Thoracic aorta (tissue), 2 donors: ENCODE measurements around the gene BLVRB. TPM values are rescaled to one million over a fixed set of nuclear protein-coding genes. Genes with fewer than 3 reads are reported as not detected.

Experiments
- ATAC-seq: fragments of 150-250 bp; one replicate; pipeline ENCODE4 v1.8.0; 2017; ENCODE audit warnings: low read depth; ENCODE audit not compliant: insufficient number of reproducible peaks, low FRiP score
- DNase-seq: peaks from one replicate; pipeline ENCODE4 v3.0.0-alpha.2; 2020; ENCODE audit warnings: low spot score
- H3K27ac ChIP-seq, 2 donors: fragments of 200-600 bp; sonication (generic); 1 replicate in 1 of 2; 2 replicates in 1 of 2; pipeline ENCODE4 v1.5.1; 2016; ENCODE audit warnings: mild to moderate bottlenecking in 2 of 2, moderate library complexity in 2 of 2
- H3K27me3 ChIP-seq: fragments of 200-600 bp; sonication (generic); replicated peaks from 2 replicates; pipeline ENCODE4 v1.6.0; 2016; ENCODE audit warnings: mild to moderate bottlenecking; ENCODE audit not compliant: insufficient read depth
- H3K36me3 ChIP-seq: fragments of 200-600 bp; sonication (generic); one replicate; pipeline ENCODE4 v1.5.1; 2016
- H3K4me1 ChIP-seq, 2 donors: fragments of 200-600 bp; sonication (generic); 1 replicate in 1 of 2; 2 replicates in 1 of 2; pipeline versions ENCODE4 v1.5.1 to v1.6.0; 2016; ENCODE audit warnings: low read depth in 2 of 2, mild to moderate bottlenecking in 1 of 2; ENCODE audit not compliant: control insufficient read depth in 1 of 2
- H3K4me3 ChIP-seq: fragments of 200-600 bp; sonication (generic); 2 replicates; pipeline ENCODE4 v1.5.1; 2016; ENCODE audit warnings: mild to moderate bottlenecking
- H3K9me3 ChIP-seq: fragments of 200-600 bp; sonication (generic); 2 replicates; pipeline ENCODE4 v1.5.1; 2016
- total RNA-seq, 2 donors: library from RNA; depleted of rRNA; stranded (reverse); fragments of >200 nt; gene quantifications; one replicate each; pipeline versions ENCODE4 v1.1.0 to v1.2.3, GENCODE V29; 2016
- TF ChIP-seq, protein P1 (sequence below): fragments of 200-600 bp; sonication (generic); IDR thresholded peaks from one replicate; pipeline ENCODE4 v1.5.1; 2019; ENCODE audit warnings: antibody characterized with exemption

BLVRB gene
- total RNA-seq, 2 donors from 2014 or later, result 97.4 to 229 TPM

GRCh38 chr19:40512110-40512472, 46.5 kb upstream of the BLVRB start:
- Histone ChIP-seq H3K4me3 (no peak overlapping the region), H3K4me1 (peaks cover 0 to 11% of the 10 kb centered on the region in 2 donors), H3K9me3 (no peaks in the 10 kb centered on the region), H3K27me3 (no peaks in the 10 kb centered on the region), H3K36me3 (no peaks in the 10 kb centered on the region), H3K27ac (no peak overlapping the region)
- DNase-seq, result no peak
- ATAC-seq, result no peak
- TF ChIP-seq, protein P1, sequence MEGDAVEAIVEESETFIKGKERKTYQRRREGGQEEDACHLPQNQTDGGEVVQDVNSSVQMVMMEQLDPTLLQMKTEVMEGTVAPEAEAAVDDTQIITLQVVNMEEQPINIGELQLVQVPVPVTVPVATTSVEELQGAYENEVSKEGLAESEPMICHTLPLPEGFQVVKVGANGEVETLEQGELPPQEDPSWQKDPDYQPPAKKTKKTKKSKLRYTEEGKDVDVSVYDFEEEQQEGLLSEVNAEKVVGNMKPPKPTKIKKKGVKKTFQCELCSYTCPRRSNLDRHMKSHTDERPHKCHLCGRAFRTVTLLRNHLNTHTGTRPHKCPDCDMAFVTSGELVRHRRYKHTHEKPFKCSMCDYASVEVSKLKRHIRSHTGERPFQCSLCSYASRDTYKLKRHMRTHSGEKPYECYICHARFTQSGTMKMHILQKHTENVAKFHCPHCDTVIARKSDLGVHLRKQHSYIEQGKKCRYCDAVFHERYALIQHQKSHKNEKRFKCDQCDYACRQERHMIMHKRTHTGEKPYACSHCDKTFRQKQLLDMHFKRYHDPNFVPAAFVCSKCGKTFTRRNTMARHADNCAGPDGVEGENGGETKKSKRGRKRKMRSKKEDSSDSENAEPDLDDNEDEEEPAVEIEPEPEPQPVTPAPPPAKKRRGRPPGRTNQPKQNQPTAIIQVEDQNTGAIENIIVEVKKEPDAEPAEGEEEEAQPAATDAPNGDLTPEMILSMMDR, result no peak

DNA sequence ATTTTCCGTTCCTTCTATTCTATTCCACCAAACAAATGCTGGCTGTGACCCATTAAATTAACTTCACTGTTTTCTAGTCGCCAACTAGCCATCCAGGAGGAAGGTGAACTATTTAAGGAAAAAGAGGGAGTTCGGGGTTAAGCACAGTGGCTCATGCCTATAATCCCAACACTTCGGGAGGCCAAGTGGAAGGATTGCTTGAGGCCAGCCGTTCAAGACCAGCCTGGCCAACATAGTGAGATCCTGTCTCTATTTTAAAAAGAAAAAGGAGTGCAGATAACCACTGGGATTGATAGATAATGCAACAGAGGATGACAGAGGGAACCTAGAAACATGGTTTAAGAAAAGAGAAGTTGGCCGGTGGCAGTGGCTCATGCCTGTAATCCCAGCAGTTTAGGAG, 45.9 kb upstream of the BLVRB start:
- peaks cover 0 to 11% of the 10 kb centered on the region in 2 donors for H3K4me1 ChIP-seq
- no peaks in the 10 kb centered on the region for H3K9me3 ChIP-seq
- H3K36me3 ChIP-seq, result no peaks in the 10 kb centered on the region
- ATAC-seq (no peak), DNase-seq (no peak)
- H3K4me3 ChIP-seq, result no peak overlapping the region
- H3K27ac ChIP-seq, result no peak overlapping the region
- no peaks in the 10 kb centered on the region for H3K27me3 ChIP-seq
- TF ChIP-seq, protein P1, result no peak

DNA sequence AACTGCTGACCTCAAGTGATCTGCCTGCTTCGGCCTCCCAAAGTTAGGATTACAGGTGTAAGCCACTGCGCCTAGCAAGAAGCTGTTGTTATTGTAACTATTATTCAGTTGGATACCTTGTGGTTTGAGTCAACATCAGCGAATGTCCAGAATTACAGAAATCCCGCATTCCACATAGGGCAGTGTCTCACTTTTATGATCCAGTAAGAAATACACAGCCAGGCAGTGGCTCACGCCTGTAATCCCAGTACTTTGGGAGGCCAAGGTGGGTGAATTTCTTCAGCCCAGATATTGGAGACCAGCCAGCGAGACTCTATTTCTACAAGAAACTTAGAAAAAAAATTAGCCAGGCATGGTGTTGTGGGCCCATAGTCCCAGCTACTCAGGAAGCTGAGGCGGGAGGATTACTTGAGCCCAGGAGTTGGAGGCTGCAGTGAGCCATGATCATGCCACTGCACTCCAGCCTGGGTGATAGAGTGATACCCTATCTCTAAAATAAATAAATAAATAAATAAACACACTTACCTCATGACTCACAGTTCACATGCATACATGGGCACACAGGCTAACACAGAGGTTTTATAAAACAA, 45.1 kb upstream of the BLVRB start:
- ATAC-seq (no peak), DNase-seq (no peak)
- no peaks in the 10 kb centered on the region for H3K9me3 ChIP-seq
- H3K27me3 ChIP-seq, result no peaks in the 10 kb centered on the region
- H3K4me3 ChIP-seq, result no peak overlapping the region
- TF ChIP-seq, protein P1, result no peak
- peaks cover 0 to 11% of the 10 kb centered on the region in 2 donors for H3K4me1 ChIP-seq
- no peaks in the 10 kb centered on the region for H3K36me3 ChIP-seq
- no peak overlapping the region for H3K27ac ChIP-seq

- H3K27ac ChIP-seq, result no peak overlapping the region
- no peak for DNase-seq
- no peak for ATAC-seq
- peaks cover 0 to 11% of the 10 kb centered on the region in 2 donors for H3K4me1 ChIP-seq
- TF ChIP-seq, protein P1, result no peak
- H3K4me3 ChIP-seq, result no peak overlapping the region
- no peaks in the 10 kb centered on the region for H3K36me3 ChIP-seq
- H3K27me3 ChIP-seq, result no peaks in the 10 kb centered on the region
- H3K9me3 ChIP-seq, result no peaks in the 10 kb centered on the region
Measured at GRCh38 chr19:40508739-40509260, 43.3 kb upstream of the BLVRB start.

GRCh38 chr19:40507892-40508291, 42.3 kb upstream of the BLVRB start:
- DNase-seq (no peak), ATAC-seq (no peak)
- Histone ChIP-seq H3K9me3 (no peaks in the 10 kb centered on the region), H3K36me3 (no peaks in the 10 kb centered on the region), H3K27ac (no peak overlapping the region), H3K4me1 (peaks cover 0 to 7% of the 10 kb centered on the region in 2 donors), H3K4me3 (no peak overlapping the region), H3K27me3 (no peaks in the 10 kb centered on the region)
- TF ChIP-seq, protein P1, result no peak
